Measurements from ENCODE around the gene ANKRD33B.
A peak's percentile ranks its signal among the peaks of the same experiment; 100 is the strongest.

The ANKRD33B gene

GRCh38 chr5:10588779-10589447 is 25.0 kb downstream of the ANKRD33B start:
- Histone ChIP-seq H3K36me3 (ENCODE audit: control insufficient read depth, insufficient read depth, low read length) (no peaks in the 10 kb centered on the region), H3K4me3 (ENCODE audit: low read depth, low read length) (no peak overlapping the region), H3K9me3 (ENCODE audit: control insufficient read depth, insufficient read depth, low read length) (no peaks in the 10 kb centered on the region), H3K27me3 (ENCODE audit: control insufficient read depth, insufficient read depth, low read length) (no peaks in the 10 kb centered on the region), H3K27ac (ENCODE audit: low read depth, low read length) (no peak overlapping the region), H3K9ac (ENCODE audit: low read depth, low read length) (peak overlapping the region; percentile 18; the same call in 1 of the 2 replicates), H3K4me1 (ENCODE audit: control insufficient read depth, insufficient read depth, low read length) (peaks cover 32% of the 10 kb centered on the region)

- no peak overlapping the region for H3K9ac ChIP-seq (ENCODE audit: low read depth, low read length)
- peak overlapping the region; percentile 62 for H3K27ac ChIP-seq (ENCODE audit: low read depth, low read length)
- H3K4me3 ChIP-seq (ENCODE audit: low read depth, low read length) = no peak overlapping the region
- H3K27me3 ChIP-seq (ENCODE audit: control insufficient read depth, insufficient read depth, low read length) = no peaks in the 10 kb centered on the region
- peaks cover 31% of the 10 kb centered on the region for H3K4me1 ChIP-seq (ENCODE audit: control insufficient read depth, insufficient read depth, low read length)
- no peaks in the 10 kb centered on the region for H3K9me3 ChIP-seq (ENCODE audit: control insufficient read depth, insufficient read depth, low read length)
- no peaks in the 10 kb centered on the region for H3K36me3 ChIP-seq (ENCODE audit: control insufficient read depth, insufficient read depth, low read length)
These were observed 26.5 kb downstream of the ANKRD33B start for GRCh38 chr5:10590226-10590999.

- no peaks in the 10 kb centered on the region for H3K9me3 ChIP-seq (ENCODE audit: control insufficient read depth, insufficient read depth, low read length)
- H3K4me1 ChIP-seq (ENCODE audit: control insufficient read depth, insufficient read depth, low read length) = peaks cover 30% of the 10 kb centered on the region
- no peaks in the 10 kb centered on the region for H3K36me3 ChIP-seq (ENCODE audit: control insufficient read depth, insufficient read depth, low read length)
- no peak overlapping the region for H3K4me3 ChIP-seq (ENCODE audit: low read depth, low read length)
- no peaks in the 10 kb centered on the region for H3K27me3 ChIP-seq (ENCODE audit: control insufficient read depth, insufficient read depth, low read length)
- peak overlapping the region; percentile 62 for H3K27ac ChIP-seq (ENCODE audit: low read depth, low read length)
- no peak overlapping the region for H3K9ac ChIP-seq (ENCODE audit: low read depth, low read length)
These were observed 27.3 kb downstream of the ANKRD33B start for GRCh38 chr5:10591159-10591558.

GRCh38 chr5:10591966-10592365 is 28.1 kb downstream of the ANKRD33B start:
- Histone ChIP-seq H3K27ac (ENCODE audit: low read depth, low read length) (no peak overlapping the region), H3K4me1 (ENCODE audit: control insufficient read depth, insufficient read depth, low read length) (peaks cover 26% of the 10 kb centered on the region), H3K27me3 (ENCODE audit: control insufficient read depth, insufficient read depth, low read length) (no peaks in the 10 kb centered on the region), H3K9me3 (ENCODE audit: control insufficient read depth, insufficient read depth, low read length) (no peaks in the 10 kb centered on the region), H3K36me3 (ENCODE audit: control insufficient read depth, insufficient read depth, low read length) (no peaks in the 10 kb centered on the region), H3K9ac (ENCODE audit: low read depth, low read length) (no peak overlapping the region), H3K4me3 (ENCODE audit: low read depth, low read length) (no peak overlapping the region)

GRCh38 chr5:10592601-10593000 is 28.7 kb downstream of the ANKRD33B start:
- Histone ChIP-seq H3K9ac (ENCODE audit: low read depth, low read length) (no peak overlapping the region), H3K4me3 (ENCODE audit: low read depth, low read length) (no peak overlapping the region), H3K9me3 (ENCODE audit: control insufficient read depth, insufficient read depth, low read length) (no peaks in the 10 kb centered on the region), H3K27ac (ENCODE audit: low read depth, low read length) (no peak overlapping the region), H3K4me1 (ENCODE audit: control insufficient read depth, insufficient read depth, low read length) (peaks cover 26% of the 10 kb centered on the region), H3K36me3 (ENCODE audit: control insufficient read depth, insufficient read depth, low read length) (no peaks in the 10 kb centered on the region), H3K27me3 (ENCODE audit: control insufficient read depth, insufficient read depth, low read length) (no peaks in the 10 kb centered on the region)

- Histone ChIP-seq H3K27ac (ENCODE audit: low read depth, low read length) (no peak overlapping the region), H3K4me3 (ENCODE audit: low read depth, low read length) (no peak overlapping the region), H3K9me3 (ENCODE audit: control insufficient read depth, insufficient read depth, low read length) (no peaks in the 10 kb centered on the region), H3K36me3 (ENCODE audit: control insufficient read depth, insufficient read depth, low read length) (no peaks in the 10 kb centered on the region), H3K9ac (ENCODE audit: low read depth, low read length) (no peak overlapping the region), H3K27me3 (ENCODE audit: control insufficient read depth, insufficient read depth, low read length) (no peaks in the 10 kb centered on the region), H3K4me1 (ENCODE audit: control insufficient read depth, insufficient read depth, low read length) (peaks cover 22% of the 10 kb centered on the region)
These were observed 29.8 kb downstream of the ANKRD33B start for GRCh38 chr5:10593531-10594181.

- Histone ChIP-seq H3K9ac (ENCODE audit: low read depth, low read length) (no peak overlapping the region), H3K9me3 (ENCODE audit: control insufficient read depth, insufficient read depth, low read length) (no peaks in the 10 kb centered on the region), H3K4me3 (ENCODE audit: low read depth, low read length) (no peak overlapping the region), H3K4me1 (ENCODE audit: control insufficient read depth, insufficient read depth, low read length) (peaks cover 14% of the 10 kb centered on the region), H3K36me3 (ENCODE audit: control insufficient read depth, insufficient read depth, low read length) (no peaks in the 10 kb centered on the region), H3K27ac (ENCODE audit: low read depth, low read length) (no peak overlapping the region), H3K27me3 (ENCODE audit: control insufficient read depth, insufficient read depth, low read length) (no peaks in the 10 kb centered on the region)
These were observed 30.8 kb downstream of the ANKRD33B start for GRCh38 chr5:10594591-10595210.

GRCh38 chr5:10595293-10595671 is 31.4 kb downstream of the ANKRD33B start:
- H3K9me3 ChIP-seq (ENCODE audit: control insufficient read depth, insufficient read depth, low read length) = no peaks in the 10 kb centered on the region
- peaks cover 10% of the 10 kb centered on the region for H3K4me1 ChIP-seq (ENCODE audit: control insufficient read depth, insufficient read depth, low read length)

GRCh38 chr5:10595672-10596309 is 31.9 kb downstream of the ANKRD33B start:
- H3K9me3 ChIP-seq (ENCODE audit: control insufficient read depth, insufficient read depth, low read length) = no peaks in the 10 kb centered on the region
- no peak overlapping the region for H3K9ac ChIP-seq (ENCODE audit: low read depth, low read length)
- peaks cover 5% of the 10 kb centered on the region for H3K4me1 ChIP-seq (ENCODE audit: control insufficient read depth, insufficient read depth, low read length)
- H3K27ac ChIP-seq (ENCODE audit: low read depth, low read length) = no peak overlapping the region
- H3K27me3 ChIP-seq (ENCODE audit: control insufficient read depth, insufficient read depth, low read length) = no peaks in the 10 kb centered on the region
- H3K4me3 ChIP-seq (ENCODE audit: low read depth, low read length) = no peak overlapping the region
- H3K36me3 ChIP-seq (ENCODE audit: control insufficient read depth, insufficient read depth, low read length) = no peaks in the 10 kb centered on the region

More at GRCh38 chr5:10595293-10595671, 31.4 kb downstream of the ANKRD33B start:
- Histone ChIP-seq H3K4me3 (ENCODE audit: low read depth, low read length) (no peak overlapping the region), H3K36me3 (ENCODE audit: control insufficient read depth, insufficient read depth, low read length) (no peaks in the 10 kb centered on the region), H3K27ac (ENCODE audit: low read depth, low read length) (no peak overlapping the region), H3K9ac (ENCODE audit: low read depth, low read length) (no peak overlapping the region), H3K27me3 (ENCODE audit: control insufficient read depth, insufficient read depth, low read length) (no peaks in the 10 kb centered on the region)

- Histone ChIP-seq H3K27ac (ENCODE audit: low read depth, low read length) (no peak overlapping the region), H3K9ac (ENCODE audit: low read depth, low read length) (no peak overlapping the region), H3K4me3 (ENCODE audit: low read depth, low read length) (no peak overlapping the region), H3K9me3 (ENCODE audit: control insufficient read depth, insufficient read depth, low read length) (no peaks in the 10 kb centered on the region), H3K27me3 (ENCODE audit: control insufficient read depth, insufficient read depth, low read length) (no peaks in the 10 kb centered on the region), H3K4me1 (ENCODE audit: control insufficient read depth, insufficient read depth, low read length) (peaks cover 5% of the 10 kb centered on the region), H3K36me3 (ENCODE audit: control insufficient read depth, insufficient read depth, low read length) (no peaks in the 10 kb centered on the region)
These were observed 32.4 kb downstream of the ANKRD33B start for GRCh38 chr5:10596310-10596703.

All from HUES48 (cell line).